Measurements from ENCODE around the gene NCCRP1. TPM values are rescaled to one million over a fixed set of nuclear protein-coding genes. Genes with fewer than 3 reads are reported as not detected.
"Not testable (repeated sequence)": the region's sequence is repeated elsewhere in the genome, so short reads cannot be mapped to it uniquely, and the experiment has no call there.

Gene NCCRP1
- total RNA-seq, 1 experiment from 2014 or later: 23.2 TPM

DNA sequence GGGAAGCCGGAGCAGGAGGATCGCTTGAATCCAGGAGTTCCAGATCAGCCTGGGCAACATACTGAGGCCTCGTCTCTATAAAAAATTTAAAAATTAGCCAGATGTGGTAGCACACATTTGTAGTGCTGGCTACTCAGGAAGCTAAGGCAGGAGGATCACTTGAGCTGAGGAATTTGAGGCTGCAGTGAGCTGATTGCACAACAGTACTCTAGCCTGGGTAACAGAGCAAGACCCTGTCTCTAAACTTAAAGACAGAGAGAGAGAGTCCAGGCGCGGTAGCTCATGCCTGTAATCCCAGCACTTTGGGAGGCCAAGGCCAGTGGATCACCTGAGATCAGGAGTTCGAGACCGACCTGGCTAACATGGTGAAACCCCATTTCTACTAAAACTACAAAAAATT lies 43.7 kb downstream of the NCCRP1 start:
- ChIA-PET CTCF (interaction anchor here (0.7 kb wide), 1 partner anchor 440 kb away, joined by 3 read pairs; no protein-coding TSS in a partner anchor), POLR2A (ENCODE audit: unreplicated experiment) (no interaction called here)
- Histone ChIP-seq H3K79me2 (ENCODE audit: low read depth) (no peaks in the 10 kb centered on the region), H3K36me3 (ENCODE audit: low read depth) (no peaks in the 10 kb centered on the region), H3K27ac (no peak overlapping the region), H3K27me3 (ENCODE audit: insufficient read depth, low read depth) (no peaks in the 10 kb centered on the region), H3K4me1 (replicated peaks; ENCODE audit: insufficient read depth) (peaks cover 11% of the 10 kb centered on the region; the same call in 1 of the 2 replicates), H3K9me3 (ENCODE audit: insufficient read depth, low read depth) (no peaks in the 10 kb centered on the region), H3K4me3 (no peak overlapping the region), H2AFZ (no peak overlapping the region), H3F3A (ENCODE audit: insufficient read depth, low read depth) (0 out of 2 replicates have a peak, but pooled peaks cover 3% of the 10 kb centered on the region), H3K9me2 (ENCODE audit: insufficient read depth) (no peaks in the 10 kb centered on the region), H3K4me2 (no peak overlapping the region), H4K20me1 (ENCODE audit: insufficient read depth) (no peaks in the 10 kb centered on the region)
- BruUV-seq (replicated peaks): no TSS peak
- no peak for TF ChIP-seq EZH2 (IDR thresholded peaks at IDR 0.05; ENCODE audit: low read depth)
- TF ChIP-seq, protein P1, sequence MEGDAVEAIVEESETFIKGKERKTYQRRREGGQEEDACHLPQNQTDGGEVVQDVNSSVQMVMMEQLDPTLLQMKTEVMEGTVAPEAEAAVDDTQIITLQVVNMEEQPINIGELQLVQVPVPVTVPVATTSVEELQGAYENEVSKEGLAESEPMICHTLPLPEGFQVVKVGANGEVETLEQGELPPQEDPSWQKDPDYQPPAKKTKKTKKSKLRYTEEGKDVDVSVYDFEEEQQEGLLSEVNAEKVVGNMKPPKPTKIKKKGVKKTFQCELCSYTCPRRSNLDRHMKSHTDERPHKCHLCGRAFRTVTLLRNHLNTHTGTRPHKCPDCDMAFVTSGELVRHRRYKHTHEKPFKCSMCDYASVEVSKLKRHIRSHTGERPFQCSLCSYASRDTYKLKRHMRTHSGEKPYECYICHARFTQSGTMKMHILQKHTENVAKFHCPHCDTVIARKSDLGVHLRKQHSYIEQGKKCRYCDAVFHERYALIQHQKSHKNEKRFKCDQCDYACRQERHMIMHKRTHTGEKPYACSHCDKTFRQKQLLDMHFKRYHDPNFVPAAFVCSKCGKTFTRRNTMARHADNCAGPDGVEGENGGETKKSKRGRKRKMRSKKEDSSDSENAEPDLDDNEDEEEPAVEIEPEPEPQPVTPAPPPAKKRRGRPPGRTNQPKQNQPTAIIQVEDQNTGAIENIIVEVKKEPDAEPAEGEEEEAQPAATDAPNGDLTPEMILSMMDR (conservative IDR thresholded peaks at IDR 0.05): no peak
- DNase-seq: no peak
- intact Hi-C loops (cut with micrococcal nuclease; ENCODE audit: unreplicated experiment): no loop called here

DNA sequence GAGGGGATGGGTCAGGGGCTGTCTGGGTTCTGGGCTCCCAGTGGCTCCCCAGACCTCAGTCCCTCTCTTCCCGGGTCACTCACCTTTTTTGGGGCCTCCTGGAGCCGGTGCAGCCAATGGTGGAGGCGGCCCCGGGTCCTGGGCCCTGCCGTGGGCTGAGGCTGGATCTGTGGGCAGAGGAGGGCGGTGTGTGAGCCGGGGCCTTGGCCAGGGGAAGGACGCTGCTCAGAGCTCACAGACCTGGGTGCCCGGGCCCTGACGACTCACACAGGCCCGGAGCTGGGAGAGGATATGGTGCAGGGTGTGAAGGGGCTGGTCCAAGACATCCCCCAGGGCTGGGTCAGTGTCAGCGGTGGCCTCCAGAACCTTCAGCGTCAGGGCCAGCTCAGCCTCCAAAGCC lies 47.0 kb downstream of the NCCRP1 start:
- intact Hi-C loops (cut with micrococcal nuclease; ENCODE audit: unreplicated experiment); H2AFZ ChIP-seq; H3K4me1 ChIP-seq (replicated peaks; ENCODE audit: insufficient read depth); H3K27ac ChIP-seq; H3K4me2 ChIP-seq; CTCF ChIA-PET; H3K9me3 ChIP-seq (ENCODE audit: insufficient read depth, low read depth); H3K36me3 ChIP-seq (ENCODE audit: low read depth); H4K20me1 ChIP-seq (ENCODE audit: insufficient read depth); DNase-seq; BruUV-seq (replicated peaks); POLR2A ChIA-PET (ENCODE audit: unreplicated experiment); H3K4me3 ChIP-seq; H3K79me2 ChIP-seq (ENCODE audit: low read depth); H3K9me2 ChIP-seq (ENCODE audit: insufficient read depth); H3F3A ChIP-seq (ENCODE audit: insufficient read depth, low read depth); H3K27me3 ChIP-seq (ENCODE audit: insufficient read depth, low read depth): not testable (repeated sequence)

DNA sequence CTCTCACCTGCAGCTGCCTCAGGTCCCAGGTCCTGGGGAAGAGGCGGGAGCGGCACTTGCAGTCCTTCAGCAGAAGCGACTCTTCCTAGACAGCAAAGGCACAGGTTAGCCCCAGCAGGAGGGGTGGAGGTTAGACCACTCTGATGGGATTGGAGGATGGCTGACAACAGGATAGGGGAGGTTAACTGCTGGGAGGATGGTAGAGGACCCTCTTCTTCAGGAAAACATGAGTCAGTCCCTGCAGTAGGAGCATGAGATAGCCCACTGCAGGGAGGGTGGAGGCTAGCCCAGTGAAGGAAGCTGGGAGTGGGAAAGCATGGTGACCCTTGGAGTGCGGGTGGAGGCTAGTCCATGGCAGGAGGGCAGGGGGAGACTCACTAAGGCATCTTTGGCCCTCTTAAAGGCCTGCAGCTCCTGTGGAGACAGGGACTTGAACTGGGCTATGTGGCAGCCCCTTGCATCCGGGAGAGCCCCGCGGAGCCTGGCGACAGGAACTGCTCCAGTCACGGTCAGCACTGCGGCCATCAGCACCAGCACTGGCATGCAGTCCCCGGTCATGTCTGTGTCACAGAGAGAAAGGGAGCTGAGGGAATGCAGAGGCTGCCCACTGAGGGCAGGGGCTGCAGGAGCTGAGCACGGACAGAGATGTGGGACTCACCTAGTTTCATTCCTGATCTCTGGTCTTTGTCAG lies 47.8 kb downstream of the NCCRP1 start, which contains the start of gene IFNL3:
TSS of gene IFNL3 (minus strand) at position 597 of the 691 bp plus-strand sequence. CDS start at position 558, 39 bp downstream.
- H3F3A ChIP-seq (ENCODE audit: insufficient read depth, low read depth); BruUV-seq (replicated peaks); CTCF ChIA-PET; H3K27me3 ChIP-seq (ENCODE audit: insufficient read depth, low read depth); H2AFZ ChIP-seq; H4K20me1 ChIP-seq (ENCODE audit: insufficient read depth); H3K9me3 ChIP-seq (ENCODE audit: insufficient read depth, low read depth); H3K4me1 ChIP-seq (replicated peaks; ENCODE audit: insufficient read depth); H3K79me2 ChIP-seq (ENCODE audit: low read depth); H3K9me2 ChIP-seq (ENCODE audit: insufficient read depth); POLR2A ChIA-PET (ENCODE audit: unreplicated experiment); intact Hi-C loops (cut with micrococcal nuclease; ENCODE audit: unreplicated experiment); H3K4me2 ChIP-seq; H3K4me3 ChIP-seq; H3K36me3 ChIP-seq (ENCODE audit: low read depth); H3K27ac ChIP-seq; DNase-seq: not testable (repeated sequence)

DNA sequence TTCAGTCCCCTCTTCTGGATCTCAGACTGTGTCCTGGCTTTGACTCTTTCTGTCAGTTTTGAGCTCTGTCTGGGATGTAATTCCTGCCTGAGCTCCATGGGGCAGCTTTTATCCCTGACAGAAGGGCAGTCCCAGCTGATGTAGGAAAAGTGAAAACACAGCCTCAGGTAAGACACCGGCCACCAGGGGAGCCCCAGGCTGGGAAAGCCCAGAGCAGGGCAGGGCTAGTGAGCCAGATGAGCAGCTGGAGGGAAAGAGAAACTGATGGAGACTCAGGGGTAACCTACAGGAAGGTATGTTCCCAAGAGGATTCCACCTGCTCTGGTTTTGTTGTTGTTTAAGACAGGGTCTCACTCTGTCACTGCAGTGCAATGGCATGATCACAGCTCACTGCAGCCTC lies 48.4 kb downstream of the NCCRP1 start:
- BruUV-seq (replicated peaks); H3K36me3 ChIP-seq (ENCODE audit: low read depth); DNase-seq; H3F3A ChIP-seq (ENCODE audit: insufficient read depth, low read depth); H2AFZ ChIP-seq; H4K20me1 ChIP-seq (ENCODE audit: insufficient read depth); POLR2A ChIA-PET (ENCODE audit: unreplicated experiment); H3K4me1 ChIP-seq (replicated peaks; ENCODE audit: insufficient read depth); intact Hi-C loops (cut with micrococcal nuclease; ENCODE audit: unreplicated experiment); H3K9me3 ChIP-seq (ENCODE audit: insufficient read depth, low read depth); H3K79me2 ChIP-seq (ENCODE audit: low read depth); H3K4me2 ChIP-seq; H3K27ac ChIP-seq; H3K9me2 ChIP-seq (ENCODE audit: insufficient read depth); H3K4me3 ChIP-seq; H3K27me3 ChIP-seq (ENCODE audit: insufficient read depth, low read depth): not testable (repeated sequence)
- CTCF ChIA-PET: interaction anchor here (0.7 kb wide), 1 partner anchor 51 kb away, joined by 3 read pairs; the partner anchor contains the start of gene IFNL1

Data from PC-9 (cell line).